Progenitor cell of endocrine pancreas (in vitro differentiated cells): ENCODE results near the gene CACNG7. TPM values are rescaled to one million over a fixed set of nuclear protein-coding genes. Genes with fewer than 3 reads are reported as not detected.

Experiments used
- DNase-seq: peaks from one replicate; pipeline ENCODE4 v3.0.0; 2021; ENCODE audit warnings: low spot score; ENCODE audit not compliant: unreplicated experiment
- H3K27ac Mint-ChIP-seq: 2 replicates; pipeline ENCODE4 v1.8.0; 2021; ENCODE audit warnings: mild to moderate bottlenecking, moderate library complexity, mixed read lengths
- H3K27me3 Mint-ChIP-seq: 2 replicates; pipeline ENCODE4 v1.8.0; 2021; ENCODE audit warnings: mixed read lengths
- H3K36me3 Mint-ChIP-seq: 2 replicates; pipeline ENCODE4 v1.8.0; 2022; ENCODE audit warnings: mixed read lengths; ENCODE audit not compliant: insufficient read depth
- H3K4me1 Mint-ChIP-seq: 2 replicates; pipeline ENCODE4 v1.8.0; 2021; ENCODE audit warnings: low read depth, mixed read lengths
- H3K4me3 Mint-ChIP-seq: 2 replicates; pipeline ENCODE4 v1.8.0; 2021; ENCODE audit warnings: low read depth, mild to moderate bottlenecking, moderate library complexity, mixed read lengths
- H3K9me3 Mint-ChIP-seq: 2 replicates; pipeline ENCODE4 v1.8.0; 2021; ENCODE audit warnings: low read depth, mixed read lengths
- total RNA-seq: library from RNA; stranded (reverse); gene quantifications from 2 replicates; pipeline ENCODE4 v1.2.1, GENCODE V29; 2021
- TF ChIP-seq, protein P1 (sequence below): fragments of 200-600 bp; sonication (generic); IDR thresholded peaks from one replicate; pipeline ENCODE4 v1.5.0; 2021; ENCODE audit warnings: antibody characterized with exemption, mild to moderate bottlenecking; ENCODE audit not compliant: unreplicated experiment

Gene CACNG7
- total RNA-seq, 1 donor from 2014 or later = not detected

DNA sequence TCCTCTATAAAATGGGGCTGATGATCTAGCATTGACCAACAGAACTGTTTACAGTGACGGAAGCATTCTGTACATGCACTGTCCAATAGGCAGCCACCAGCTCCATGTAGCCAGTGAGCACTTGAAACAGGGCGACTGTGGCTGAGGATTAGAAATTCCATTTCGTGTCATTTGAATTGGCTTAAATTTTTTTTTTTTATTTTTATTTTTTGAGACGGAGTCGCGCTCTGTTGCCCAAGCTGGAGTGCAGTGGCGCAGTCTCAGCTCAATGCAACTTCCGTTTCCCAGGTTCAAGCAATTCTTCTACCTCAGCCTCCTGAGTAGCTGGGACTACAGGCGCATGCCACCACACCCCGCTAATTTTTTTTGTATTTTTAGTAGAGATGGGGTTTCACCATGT lies 24.0 kb upstream of the CACNG7 start:
- TF ChIP-seq, protein P1, sequence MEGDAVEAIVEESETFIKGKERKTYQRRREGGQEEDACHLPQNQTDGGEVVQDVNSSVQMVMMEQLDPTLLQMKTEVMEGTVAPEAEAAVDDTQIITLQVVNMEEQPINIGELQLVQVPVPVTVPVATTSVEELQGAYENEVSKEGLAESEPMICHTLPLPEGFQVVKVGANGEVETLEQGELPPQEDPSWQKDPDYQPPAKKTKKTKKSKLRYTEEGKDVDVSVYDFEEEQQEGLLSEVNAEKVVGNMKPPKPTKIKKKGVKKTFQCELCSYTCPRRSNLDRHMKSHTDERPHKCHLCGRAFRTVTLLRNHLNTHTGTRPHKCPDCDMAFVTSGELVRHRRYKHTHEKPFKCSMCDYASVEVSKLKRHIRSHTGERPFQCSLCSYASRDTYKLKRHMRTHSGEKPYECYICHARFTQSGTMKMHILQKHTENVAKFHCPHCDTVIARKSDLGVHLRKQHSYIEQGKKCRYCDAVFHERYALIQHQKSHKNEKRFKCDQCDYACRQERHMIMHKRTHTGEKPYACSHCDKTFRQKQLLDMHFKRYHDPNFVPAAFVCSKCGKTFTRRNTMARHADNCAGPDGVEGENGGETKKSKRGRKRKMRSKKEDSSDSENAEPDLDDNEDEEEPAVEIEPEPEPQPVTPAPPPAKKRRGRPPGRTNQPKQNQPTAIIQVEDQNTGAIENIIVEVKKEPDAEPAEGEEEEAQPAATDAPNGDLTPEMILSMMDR = no peak
- Mint-ChIP-seq H3K9me3 (no peaks in the 10 kb centered on the region), H3K27ac (no peak overlapping the region), H3K36me3 (no peaks in the 10 kb centered on the region), H3K4me1 (peaks cover 7% of the 10 kb centered on the region), H3K27me3 (peaks cover 37% of the 10 kb centered on the region), H3K4me3 (no peak overlapping the region)
- no peak for DNase-seq

DNA sequence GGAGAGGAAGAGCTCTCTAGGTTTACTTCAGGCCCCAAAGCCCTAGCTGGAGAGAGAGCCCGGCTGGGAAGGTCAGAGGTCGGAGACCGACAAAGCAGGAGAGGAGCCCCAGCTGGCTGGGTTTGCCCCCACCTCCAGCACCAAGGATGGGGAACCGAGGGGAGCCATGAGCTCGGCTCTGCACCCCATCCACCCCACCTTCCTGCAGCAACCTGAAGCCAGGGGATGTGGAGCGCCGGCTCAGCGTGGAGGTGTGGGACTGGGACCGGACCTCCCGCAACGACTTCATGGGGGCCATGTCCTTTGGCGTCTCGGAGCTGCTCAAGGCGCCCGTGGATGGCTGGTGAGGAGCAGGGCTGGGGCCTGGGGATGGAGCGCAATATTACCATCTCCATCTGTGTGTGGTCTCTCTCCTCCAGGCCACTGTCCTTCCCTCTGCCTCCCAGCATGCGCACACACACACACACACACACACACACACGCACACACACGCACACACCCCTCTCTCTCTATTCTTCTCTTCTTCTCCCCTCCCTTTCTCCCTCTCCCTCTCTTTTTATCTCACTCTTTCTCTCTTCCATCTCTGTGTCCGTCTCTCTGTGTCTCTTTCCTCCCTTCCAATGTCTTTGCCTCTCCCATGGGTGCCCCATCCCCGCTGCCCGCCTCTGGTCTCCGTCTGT lies 16.6 kb upstream of the CACNG7 start:
- H3K36me3 Mint-ChIP-seq = no peaks in the 10 kb centered on the region
- H3K4me3 Mint-ChIP-seq = no peak overlapping the region
- TF ChIP-seq, protein P1 = no peak
- H3K4me1 Mint-ChIP-seq = no peaks in the 10 kb centered on the region
- no peaks in the 10 kb centered on the region for H3K9me3 Mint-ChIP-seq
- H3K27me3 Mint-ChIP-seq = peaks cover 51% of the 10 kb centered on the region
- H3K27ac Mint-ChIP-seq = no peak overlapping the region
- DNase-seq = no peak

DNA sequence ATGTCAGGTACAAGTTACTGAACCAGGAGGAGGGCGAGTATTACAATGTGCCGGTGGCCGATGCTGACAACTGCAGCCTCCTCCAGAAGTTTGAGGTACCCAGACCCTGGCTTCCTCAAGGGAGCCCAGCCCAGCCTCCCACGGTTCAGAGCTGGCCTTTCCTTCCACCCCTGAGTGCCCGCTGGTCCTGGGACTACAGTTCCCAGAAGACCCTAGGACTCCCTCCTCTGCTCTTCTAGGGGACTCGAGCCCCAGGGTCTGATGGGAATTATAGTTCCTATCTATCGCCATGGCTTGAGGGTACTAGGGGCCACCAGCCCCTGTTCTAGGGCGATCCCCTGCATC lies 16.1 kb upstream of the CACNG7 start:
- no peak for DNase-seq
- H3K27me3 Mint-ChIP-seq = peaks cover 54% of the 10 kb centered on the region
- no peak overlapping the region for H3K27ac Mint-ChIP-seq
- TF ChIP-seq, protein P1 = no peak
- H3K36me3 Mint-ChIP-seq = no peaks in the 10 kb centered on the region
- no peaks in the 10 kb centered on the region for H3K9me3 Mint-ChIP-seq
- H3K4me1 Mint-ChIP-seq = no peaks in the 10 kb centered on the region
- H3K4me3 Mint-ChIP-seq = no peak overlapping the region

DNA sequence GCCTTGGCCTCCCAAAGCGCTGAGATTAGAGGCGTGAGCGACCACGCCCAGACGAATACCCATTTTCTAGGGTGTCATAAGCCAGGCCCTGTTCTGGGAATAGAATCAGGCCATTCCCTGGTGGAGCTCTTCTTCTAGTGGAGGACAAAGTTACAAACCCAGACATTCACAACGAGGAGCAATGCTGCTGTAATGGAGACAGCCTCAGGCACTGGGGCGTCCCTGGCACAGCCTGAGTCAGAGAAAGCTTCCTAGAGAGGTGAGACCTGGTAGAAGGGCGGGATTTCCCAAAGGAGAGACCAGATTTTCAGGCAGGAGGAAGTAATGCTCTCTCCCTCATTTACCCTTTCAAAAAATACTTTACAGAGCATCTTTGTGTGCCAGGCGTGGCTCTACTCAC lies 14.4 kb upstream of the CACNG7 start:
- H3K4me1 Mint-ChIP-seq = no peaks in the 10 kb centered on the region
- H3K27me3 Mint-ChIP-seq = peaks cover 63% of the 10 kb centered on the region
- H3K27ac Mint-ChIP-seq = no peak overlapping the region

DNA sequence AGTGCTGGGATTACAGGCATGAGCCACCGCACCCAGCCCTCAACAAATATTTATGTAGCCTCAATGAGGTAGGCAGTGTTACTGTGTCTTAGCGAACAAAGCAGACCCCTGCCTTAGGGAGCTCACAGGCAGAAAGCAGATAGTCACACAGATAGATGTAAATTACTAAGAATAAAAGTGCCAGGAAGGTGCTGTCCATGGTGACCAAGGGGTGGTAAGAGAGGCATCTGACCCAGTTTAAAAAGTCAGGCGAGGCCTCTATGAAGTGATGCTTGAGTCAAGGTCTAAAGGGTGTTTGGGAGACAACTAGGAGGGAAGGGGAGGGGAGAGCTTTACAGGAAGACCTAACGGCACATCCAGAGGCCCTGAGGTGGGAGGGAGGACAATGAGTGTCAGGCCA lies 12.4 kb upstream of the CACNG7 start:
- TF ChIP-seq, protein P1 = no peak
- no peak for DNase-seq
- peaks cover 66% of the 10 kb centered on the region for H3K27me3 Mint-ChIP-seq
- no peaks in the 10 kb centered on the region for H3K9me3 Mint-ChIP-seq
- H3K4me1 Mint-ChIP-seq = no peaks in the 10 kb centered on the region
- H3K36me3 Mint-ChIP-seq = no peaks in the 10 kb centered on the region
- H3K4me3 Mint-ChIP-seq = no peak overlapping the region
- H3K27ac Mint-ChIP-seq = no peak overlapping the region

More for the DNA sequence above, 14.4 kb upstream of the CACNG7 start:
- no peaks in the 10 kb centered on the region for H3K9me3 Mint-ChIP-seq
- no peak for DNase-seq
- no peaks in the 10 kb centered on the region for H3K36me3 Mint-ChIP-seq
- no peak overlapping the region for H3K4me3 Mint-ChIP-seq
- TF ChIP-seq, protein P1 = no peak
